IMR-90 (cell line): ENCODE measurements around the gene APAF1. TPM values are rescaled to one million over a fixed set of nuclear protein-coding genes. Genes with fewer than 3 reads are reported as not detected.

Experiments used
- ATAC-seq: fragments of 200-7000 bp; cut with Tn5 transposase; 2 replicates; pipeline ENCODE4 v1.9.1; 2020; ENCODE audit warnings: low read depth, mild to moderate bottlenecking, moderate library complexity
- BruUV-seq: library from RNA; stranded (reverse); fragments of 400-500 nt; replicated peaks from 2 replicates; lab custom pipeline; 2021; lab: Mats Ljungman, UMichigan
- CTCF ChIA-PET: fragments of 300-600 bp; formaldehyde crosslinking; extraction: SDS; loops from one replicate; lab custom pipeline; 2021; ENCODE audit warnings: antibody characterized with exemption; lab: Yijun Ruan, JAX
- POLR2A ChIA-PET: fragments of 300-600 bp; sonication (Branson Sonifier 250); formaldehyde crosslinking; loops from one replicate; lab custom pipeline; 2022; ENCODE audit warnings: antibody characterized with exemption; ENCODE audit not compliant: unreplicated experiment; lab: Charles Lee
- DNase-seq: peaks from one replicate; pipeline ENCODE4 v3.0.0; 2013
- H2AFZ ChIP-seq: replicated peaks from 2 replicates; pipeline ENCODE3; 2013; ENCODE audit warnings: low read length, mild to moderate bottlenecking; ENCODE audit not compliant: poor library complexity
- H2AK5ac ChIP-seq: 2 replicates; pipeline ENCODE4 v1.6.1; 2013; ENCODE audit warnings: low read depth, low read length, inconsistent platforms
- H2AK9ac ChIP-seq: replicated peaks from 2 replicates; pipeline ENCODE3; 2013; ENCODE audit warnings: mild to moderate bottlenecking, low read depth, low read length, moderate library complexity; ENCODE audit not compliant: poor library complexity
- H2BK120ac ChIP-seq: 2 replicates; pipeline ENCODE4 v1.6.1; 2013; ENCODE audit warnings: low read depth, low read length, inconsistent platforms
- H2BK15ac ChIP-seq: 3 replicates; pipeline ENCODE4 v1.6.1; 2013; ENCODE audit warnings: low read depth, low read length, inconsistent platforms
- H2BK20ac ChIP-seq: 2 replicates; pipeline ENCODE4 v1.6.1; 2013; ENCODE audit warnings: low read depth, mild to moderate bottlenecking, inconsistent platforms, low read length, moderate library complexity
- H2BK5ac ChIP-seq: 2 replicates; pipeline ENCODE4 v1.6.1; 2013; ENCODE audit warnings: mild to moderate bottlenecking, low read depth, low read length, inconsistent platforms; ENCODE audit not compliant: poor library complexity, severe bottlenecking
- H3K14ac ChIP-seq: replicated peaks from 2 replicates; pipeline ENCODE4 v1.6.1; 2013; ENCODE audit warnings: low read depth, low read length, inconsistent platforms
- H3K18ac ChIP-seq: 2 replicates; pipeline ENCODE4 v1.6.1; 2013; ENCODE audit warnings: low read depth, low read length, control low read depth
- H3K23ac ChIP-seq: 2 replicates; pipeline ENCODE4 v1.6.1; 2013; ENCODE audit warnings: low read depth, low read length, inconsistent platforms
- H3K27ac ChIP-seq: 2 replicates; pipeline ENCODE4 v1.5.1; 2013; ENCODE audit warnings: mild to moderate bottlenecking, control low read depth, low read length; ENCODE audit not compliant: insufficient read depth
- H3K27me3 ChIP-seq: 2 replicates; pipeline ENCODE4 v1.6.1; 2013; ENCODE audit warnings: low read length; ENCODE audit not compliant: control insufficient read depth, insufficient read depth
- H3K36me3 ChIP-seq: 2 replicates; pipeline ENCODE4 v1.6.1; 2013; ENCODE audit warnings: low read length, mixed read lengths; ENCODE audit not compliant: control insufficient read depth, insufficient read depth
- H3K4ac ChIP-seq: 2 replicates; pipeline ENCODE4 v1.6.1; 2013; ENCODE audit warnings: low read depth, low read length, inconsistent platforms
- H3K4me1 ChIP-seq: 2 replicates; pipeline ENCODE4 v1.6.1; 2013; ENCODE audit warnings: low read length, mixed read lengths; ENCODE audit not compliant: control insufficient read depth, insufficient read depth
- H3K4me2 ChIP-seq: 2 replicates; pipeline ENCODE4 v1.6.1; 2013; ENCODE audit warnings: low read depth, mild to moderate bottlenecking, control low read depth, low read length, moderate library complexity
- H3K4me3 ChIP-seq: 2 replicates; pipeline ENCODE4 v1.5.1; 2013; ENCODE audit warnings: low read depth, mild to moderate bottlenecking, control low read depth, low read length, moderate library complexity; ENCODE audit not compliant: insufficient read depth
- H3K56ac ChIP-seq: 2 replicates; pipeline ENCODE4 v1.6.1; 2013; ENCODE audit warnings: low read length, inconsistent platforms; ENCODE audit not compliant: insufficient read depth; ENCODE audit errors: extremely low read depth
- H3K79me1 ChIP-seq, 2 experiments: 2 replicates each; pipeline ENCODE4 v1.6.1; 2013; ENCODE audit warnings: low read length in 2 of 2, inconsistent platforms in 1 of 2, low read depth in 1 of 2
- H3K9ac ChIP-seq: 2 replicates; pipeline ENCODE4 v1.6.1; 2013; ENCODE audit warnings: low read depth, low read length, control low read depth
- H3K9me1 ChIP-seq: 2 replicates; pipeline ENCODE4 v1.6.1; 2013; ENCODE audit warnings: low read length, inconsistent platforms; ENCODE audit not compliant: insufficient read depth
- H3K9me3 ChIP-seq: 2 replicates; pipeline ENCODE4 v1.6.1; 2013; ENCODE audit warnings: low read length; ENCODE audit not compliant: control insufficient read depth, insufficient read depth
- H4K20me1 ChIP-seq: 2 replicates; pipeline ENCODE4 v1.6.1; 2013; ENCODE audit warnings: low read length, inconsistent platforms; ENCODE audit not compliant: insufficient read depth
- H4K5ac ChIP-seq: 2 replicates; pipeline ENCODE4 v1.6.1; 2013; ENCODE audit warnings: mild to moderate bottlenecking, low read depth, low read length, control low read depth
- H4K8ac ChIP-seq, 2 experiments: 2 replicates each; pipeline ENCODE4 v1.6.1; 2013; ENCODE audit warnings: low read depth in 2 of 2, low read length in 2 of 2, control low read depth in 1 of 2, inconsistent platforms in 1 of 2
- H4K91ac ChIP-seq: 2 replicates; pipeline ENCODE4 v1.6.1; 2013; ENCODE audit warnings: low read depth, low read length, inconsistent platforms; ENCODE audit not compliant: insufficient read depth
- CEBPB ChIP-seq: IDR thresholded peaks from 2 replicates; pipeline ENCODE4 v1.6.1; 2012; ENCODE audit warnings: low read depth, low read length, improper control_type of control experiment
- FOS ChIP-seq: fragments of 150-350 bp; IDR thresholded peaks from 2 replicates; pipeline ENCODE4 v1.6.1; 2016; ENCODE audit warnings: low read depth, low read length
- RFX5 ChIP-seq: IDR thresholded peaks from 2 replicates; pipeline ENCODE4 v1.8.0; 2012; ENCODE audit warnings: low read depth, mild to moderate bottlenecking, low read length, moderate library complexity
- SMC3 ChIP-seq: fragments of 150-350 bp; IDR thresholded peaks from 2 replicates; pipeline ENCODE4 v1.6.1; 2016; ENCODE audit warnings: low read depth, mild to moderate bottlenecking, antibody characterized with exemption, low read length, moderate library complexity
- WGBS, 2 experiments: methylation state at CpG; one replicate each; pipeline versions ENCODE4 v1.1.5 to v1.1.7; 2013; ENCODE audit warnings: missing lambda C conversion rate in 2 of 2; ENCODE audit not compliant: insufficient read length in 1 of 2; ENCODE audit errors: extremely low coverage in 2 of 2; 5-methylcytosine and 5-hydroxymethylcytosine counted together
- dilution Hi-C: fragments of 300-500 bp; cut with HindIII; formaldehyde crosslinking; loops from one replicate; pipeline ENCODE4 v1.14.3; 2018; ENCODE audit warnings: low sequenced_read_pairs; ENCODE audit not compliant: unreplicated experiment
- in situ Hi-C: fragments of 300-500 bp; cut with MboI; formaldehyde crosslinking; loops from 3 replicates; pipeline ENCODE4 v1.14.3; 2019; ENCODE audit warnings: low sequenced_read_pairs, inconsistent platforms, mixed read lengths
- intact Hi-C: fragments of 100-400 bp; cut with micrococcal nuclease; formaldehyde crosslinking; loops from 2 replicates; pipeline ENCODE4 v1.10.0; 2022
- polyA plus RNA-seq, 3 experiments: library from polyadenylated mRNA; depleted of rRNA; stranded (reverse); fragments of >200 nt; gene quantifications; 2 replicates each; pipeline ENCODE4 v1.2.3, GENCODE V29; 2012; ENCODE audit warnings: low replicate concordance in 1 of 3
- total RNA-seq: library from RNA; depleted of rRNA; stranded (reverse); fragments of >200 nt; gene quantifications from 2 replicates; pipeline ENCODE4 v1.2.3, GENCODE V29; 2012

APAF1 gene
- total and polyA plus RNA-seq, 2 of the 4 experiments (the other 2 are of a cell fraction), result 10.9 to 32.8 TPM

DNA sequence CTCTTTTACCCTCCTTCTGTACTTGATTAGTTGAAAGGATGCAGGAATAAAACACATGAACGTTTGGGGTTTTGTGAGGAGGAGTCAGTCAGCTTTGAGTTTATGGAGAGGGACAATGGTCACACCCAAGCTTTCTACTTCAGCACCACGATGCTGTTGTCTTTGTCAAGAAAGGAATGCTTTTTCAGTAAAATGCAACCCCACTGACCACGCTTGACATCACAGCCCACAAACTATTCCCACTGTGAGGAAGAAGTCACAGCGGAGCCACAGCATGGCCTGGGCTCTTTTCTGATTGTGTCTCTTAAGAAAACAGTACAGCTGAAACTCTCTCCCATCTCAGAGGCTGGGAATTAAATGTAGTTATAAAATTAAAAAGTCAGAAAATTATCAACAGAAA is 135.2 kb downstream of the APAF1 start:
- Histone ChIP-seq H3K9ac (no peak overlapping the region), H3K4ac (no peak overlapping the region), H3K23ac (no peak overlapping the region), H4K5ac (no peak overlapping the region), H2AFZ (no peak overlapping the region), H3K27me3 (peaks cover 3% of the 10 kb centered on the region), H2BK5ac (no peak overlapping the region), H2BK20ac (no peak overlapping the region), H3K4me1 (no peaks in the 10 kb centered on the region), H3K14ac (no peak overlapping the region), H3K79me1 (no peaks in the 10 kb centered on the region), H2BK15ac (no peak overlapping the region), H3K4me2 (no peak overlapping the region), H4K20me1 (no peaks in the 10 kb centered on the region), H3K18ac (no peak overlapping the region), H3K56ac (no peak overlapping the region), H4K91ac (no peak overlapping the region), H2AK9ac (no peak overlapping the region), H3K36me3 (no peaks in the 10 kb centered on the region), H2AK5ac (no peak overlapping the region), H2BK120ac (no peak overlapping the region), H3K27ac (no peak overlapping the region), H3K4me3 (no peak overlapping the region), H4K8ac (no peak overlapping the region), H3K9me1 (no peaks in the 10 kb centered on the region; the same call in 1 of the 2 replicates), H3K9me3 (no peaks in the 10 kb centered on the region)
- ATAC-seq (no peak), DNase-seq (no peak)
- whole genome bisulfite sequencing, 2 experiments, result no CpG with 5 or more reads among the region's 4 CpGs
- ChIA-PET CTCF (no interaction called here), POLR2A (no interaction called here)
- TF ChIP-seq FOS, result no peak
- TF ChIP-seq RFX5, result no peak
- no peak for TF ChIP-seq SMC3
- no peak for TF ChIP-seq CEBPB
- in situ Hi-C loops (no loop called here), dilution Hi-C loops (no loop called here), intact Hi-C loops (no loop called here)
- BruUV-seq, result no TSS peak
